HG02973 (cell line): ENCODE data around the gene NIT2.

ENCODE experiments used
- ATAC-seq: cut with Tn5 transposase; IDR thresholded peaks from one replicate; pipeline ENCODE4 v1.9.1; 2021; ENCODE audit warnings: moderate library complexity; ENCODE audit not compliant: unreplicated experiment

Gene NIT2

GRCh38 chr3:100395679-100396431, 61.3 kb downstream of the NIT2 start:
- ATAC-seq: no peak

- ATAC-seq: no peak
These were observed 62.4 kb downstream of the NIT2 start for GRCh38 chr3:100396967-100397366.

GRCh38 chr3:100399341-100400071, 64.9 kb downstream of the NIT2 start:
- ATAC-seq: no peak

GRCh38 chr3:100400419-100400779, 65.8 kb downstream of the NIT2 start:
- peak; percentile 20 for ATAC-seq

- peak; percentile 85 for ATAC-seq
These were observed 66.5 kb downstream of the NIT2 start, which contains the start of the genes LNP1 and TOMM70 for GRCh38 chr3:100400780-100401673. LNP1 (plus strand) TSS chr3:100401539; CDS start chr3:100429730, 28,191 bp downstream. TOMM70 (minus strand) TSS chr3:100401089; CDS start chr3:100400949, 140 bp downstream.

GRCh38 chr3:100401674-100402041, 67.1 kb downstream of the NIT2 start:
- peak; percentile 5 for ATAC-seq

GRCh38 chr3:100402256-100402655, 67.7 kb downstream of the NIT2 start:
- no peak for ATAC-seq

GRCh38 chr3:100402891-100403290, 68.3 kb downstream of the NIT2 start:
- ATAC-seq: no peak

GRCh38 chr3:100403362-100404249, 69.0 kb downstream of the NIT2 start:
- ATAC-seq: no peak

- no peak for ATAC-seq
These were observed 69.6 kb downstream of the NIT2 start for GRCh38 chr3:100404250-100404548.

- no peak for ATAC-seq
These were observed 72.6 kb downstream of the NIT2 start for GRCh38 chr3:100407164-100407563.

GRCh38 chr3:100407977-100408532, 73.5 kb downstream of the NIT2 start:
- ATAC-seq: no peak
